G401.6 (cell line): ENCODE results near the gene NHERF1.

ENCODE experiments used
- FAIRE-seq: peaks from 2 replicates; lab custom pipeline; 2012; peaks lifted over from hg19 to GRCh38; lab: Jason Lieb, UNC

Gene NHERF1

GRCh38 chr17:74785096-74785980 is 36.9 kb downstream of the NHERF1 start:
- FAIRE-seq, result no peak

GRCh38 chr17:74785981-74786360 is 37.5 kb downstream of the NHERF1 start:
- no peak for FAIRE-seq

DNA sequence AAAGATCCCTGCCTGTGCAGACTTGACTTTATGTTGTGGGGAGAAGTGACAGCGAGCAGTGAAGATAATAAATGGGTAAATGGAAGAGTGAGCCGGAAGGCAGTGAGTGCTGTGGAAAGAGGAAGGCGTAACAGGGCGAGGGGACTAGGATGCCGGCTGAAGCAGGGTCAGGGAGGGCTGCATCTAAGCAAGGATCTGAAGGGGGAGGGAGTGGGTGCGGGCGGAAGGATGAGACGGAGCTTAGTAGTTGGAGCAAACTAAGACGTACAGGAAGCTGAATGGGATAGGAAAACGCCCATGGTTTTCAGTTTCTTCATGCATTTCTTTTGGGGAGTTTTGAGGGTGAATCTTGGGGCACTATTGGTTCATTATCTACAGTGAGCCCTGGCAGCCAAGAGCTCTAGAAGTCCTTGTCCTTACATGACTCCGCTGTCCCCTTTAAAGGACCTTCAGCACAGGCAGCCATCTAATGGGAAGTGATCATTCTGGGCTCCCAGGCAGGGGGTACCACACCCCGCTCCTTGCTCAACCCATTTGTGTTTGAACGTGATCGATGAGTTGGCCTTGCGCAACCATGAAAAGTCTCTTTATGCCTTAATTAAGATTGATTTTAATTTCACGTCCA is 38.1 kb downstream of the NHERF1 start:
- FAIRE-seq, result no peak

DNA sequence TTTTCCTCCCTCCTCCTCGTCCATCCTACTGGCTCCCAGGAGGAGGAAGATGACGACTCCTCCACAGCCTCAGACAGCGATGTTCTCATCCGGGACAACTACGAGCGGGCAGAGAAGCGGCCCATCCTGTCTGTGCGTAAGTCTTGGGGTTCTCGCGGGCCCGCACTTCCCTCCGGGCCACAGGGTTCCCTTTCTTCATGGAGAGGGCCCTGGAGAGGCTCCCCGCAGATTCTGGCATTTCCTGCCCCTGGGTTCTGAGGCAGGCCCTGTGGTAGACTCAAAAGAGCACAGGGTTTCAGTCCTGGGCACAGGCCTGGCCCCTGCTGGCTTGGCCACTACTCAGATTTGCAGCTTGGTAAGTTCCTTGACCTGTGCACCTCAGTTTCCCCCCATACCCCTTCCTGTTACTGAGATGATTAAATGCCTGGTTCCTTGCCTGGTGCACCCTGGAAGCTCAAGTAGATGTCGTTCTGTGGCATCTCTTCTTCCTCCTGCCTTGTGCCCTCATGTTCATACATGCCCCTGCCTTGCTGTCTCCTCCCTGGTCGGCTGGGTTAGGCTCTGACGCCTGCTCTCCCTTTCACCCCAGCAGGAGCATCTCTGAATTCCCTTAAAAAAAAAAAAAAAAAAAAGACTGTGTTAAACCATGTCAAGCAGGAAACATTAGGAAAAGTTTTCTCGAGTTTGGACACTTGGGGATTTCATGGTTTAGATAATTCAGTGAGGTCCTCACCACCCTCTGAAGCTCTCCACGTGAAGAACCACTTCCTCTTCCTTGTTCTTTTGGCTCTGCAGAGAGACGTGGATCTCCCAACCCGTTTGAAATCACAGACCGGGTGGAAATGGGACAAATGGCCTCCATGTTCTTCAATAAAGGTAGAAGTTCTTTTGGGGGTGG is 42.0 kb downstream of the NHERF1 start:
- no peak for FAIRE-seq

GRCh38 chr17:74792586-74793105 is 44.2 kb downstream of the NHERF1 start:
- no peak for FAIRE-seq

DNA sequence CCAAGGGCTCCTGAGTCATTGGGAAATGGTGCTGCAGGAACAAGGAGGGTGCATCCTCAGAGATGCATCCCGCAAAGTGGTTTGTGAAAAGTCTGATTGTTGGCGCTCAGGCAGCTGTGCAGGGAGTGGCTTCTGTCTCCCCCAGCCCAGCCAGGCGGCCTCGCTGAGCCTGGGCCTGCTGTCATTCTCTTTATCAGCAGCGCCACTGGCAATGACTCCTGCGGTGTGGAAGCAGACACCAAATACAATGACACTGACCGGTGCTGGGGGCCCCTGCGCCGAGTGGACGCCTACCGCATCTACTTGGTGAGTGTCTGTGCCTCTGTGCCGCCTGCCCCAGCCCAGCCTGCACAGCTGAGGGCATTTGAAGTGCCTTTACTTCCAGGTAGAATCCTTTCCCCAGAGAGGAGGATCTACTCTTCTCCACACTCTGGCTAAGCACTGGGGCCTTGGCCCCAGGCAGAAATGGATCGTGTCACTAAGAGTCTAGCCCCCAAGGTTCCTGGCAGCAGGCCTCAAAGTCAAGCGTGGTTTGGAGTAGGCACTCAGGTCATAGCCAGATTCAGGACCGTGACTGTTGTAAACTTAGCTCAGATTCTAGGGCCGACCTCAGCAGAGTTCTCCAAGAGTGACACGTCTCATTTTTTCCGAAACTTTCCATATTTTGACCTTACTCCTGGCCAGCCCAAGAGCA is 47.0 kb downstream of the NHERF1 start:
- FAIRE-seq, result no peak

- no peak for FAIRE-seq
Measured at GRCh38 chr17:74796211-74796610, 47.8 kb downstream of the NHERF1 start.

DNA sequence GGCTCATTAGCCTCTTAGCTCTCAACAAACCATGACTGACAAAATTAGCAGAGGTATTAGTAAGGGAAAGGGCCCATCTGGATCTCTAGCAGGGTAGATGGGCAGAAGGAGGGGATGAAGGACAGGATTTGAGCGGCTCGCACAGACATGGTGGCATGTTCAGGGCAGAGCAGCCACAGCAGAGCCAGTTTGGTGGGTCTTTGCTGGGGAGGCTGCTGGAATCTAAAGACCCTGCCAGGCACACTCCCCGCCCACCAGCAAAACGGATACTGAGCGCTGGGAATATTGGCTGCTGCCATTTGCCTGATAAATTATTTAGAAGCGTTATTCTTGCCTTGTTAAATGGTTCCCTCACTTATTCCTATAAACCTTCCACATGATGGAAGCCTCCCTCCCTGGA is 48.4 kb downstream of the NHERF1 start:
- FAIRE-seq, result no peak

GRCh38 chr17:74797824-74798223 is 49.4 kb downstream of the NHERF1 start:
- FAIRE-seq, result no peak

GRCh38 chr17:74798239-74798707 is 49.8 kb downstream of the NHERF1 start:
- no peak for FAIRE-seq

GRCh38 chr17:74799097-74799496 is 50.7 kb downstream of the NHERF1 start:
- no peak for FAIRE-seq

DNA sequence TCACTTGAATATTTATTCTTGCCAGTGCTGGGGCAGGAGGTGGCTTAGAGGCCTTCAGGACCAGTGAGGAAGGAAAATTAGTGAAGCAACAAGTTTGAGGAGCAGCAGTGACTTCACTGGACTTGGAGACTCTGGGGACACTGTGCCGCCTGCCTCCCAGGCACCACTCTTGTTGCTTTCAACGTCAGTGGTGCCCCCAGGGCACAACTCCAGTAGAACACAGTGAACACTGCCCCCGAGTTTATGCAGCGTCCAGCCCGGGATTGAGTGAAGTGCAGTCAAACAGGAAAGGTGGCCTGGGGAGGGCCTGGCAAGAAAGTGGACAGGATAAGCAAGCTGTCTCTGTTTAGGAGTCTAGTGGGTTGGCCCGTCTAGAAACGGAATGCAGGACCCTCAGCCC is 52.1 kb downstream of the NHERF1 start:
- no peak for FAIRE-seq

GRCh38 chr17:74801896-74802295 is 53.5 kb downstream of the NHERF1 start:
- no peak for FAIRE-seq

DNA sequence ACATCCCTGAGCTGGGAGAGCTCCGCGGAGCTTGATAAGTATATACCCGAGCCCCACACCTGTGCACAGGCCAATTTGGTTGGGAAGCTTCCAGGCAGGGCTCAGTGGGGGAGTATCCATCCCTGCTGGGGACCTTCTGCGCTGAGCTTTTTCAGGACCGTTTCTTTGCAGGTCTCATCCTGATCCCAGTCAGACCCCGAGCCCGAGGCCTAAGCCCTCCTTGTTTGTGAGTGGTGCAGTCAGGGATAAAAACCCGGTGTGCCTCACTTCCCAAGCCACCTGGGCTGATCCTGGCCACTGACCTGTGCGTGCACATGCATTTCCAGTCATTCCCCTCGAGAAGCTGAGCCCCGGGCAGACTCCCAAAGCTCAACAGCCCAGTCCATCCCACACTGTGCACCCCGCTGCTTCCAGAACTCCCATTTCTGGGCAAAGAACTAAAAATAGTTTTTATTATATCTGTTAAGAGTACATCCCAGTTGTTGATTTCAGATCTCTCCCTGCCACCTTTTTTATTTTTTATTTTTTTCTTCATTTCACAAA is 55.0 kb downstream of the NHERF1 start:
- no peak for FAIRE-seq

DNA sequence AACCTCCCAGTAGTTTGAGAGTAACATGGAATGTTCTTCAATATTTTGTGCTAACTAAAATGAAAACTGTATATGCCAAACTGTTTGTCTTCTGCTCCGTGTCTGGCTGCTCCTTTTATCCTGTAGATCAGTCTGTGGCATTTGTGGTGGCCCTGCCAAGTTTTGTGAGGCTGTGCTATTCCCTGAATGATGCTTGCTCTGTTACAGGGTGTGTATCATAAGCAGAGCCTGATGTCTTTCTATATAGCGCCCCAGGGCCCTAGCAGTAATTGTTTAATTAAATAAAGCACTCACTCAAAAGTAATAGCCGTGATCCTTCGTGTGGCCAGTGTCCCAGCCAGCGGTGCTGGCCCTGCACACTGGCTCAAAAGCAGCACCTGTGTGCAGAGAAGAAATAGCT is 55.5 kb downstream of the NHERF1 start:
- no peak for FAIRE-seq

GRCh38 chr17:74804683-74805082 is 56.3 kb downstream of the NHERF1 start:
- no peak for FAIRE-seq

GRCh38 chr17:74805591-74805991 is 57.2 kb downstream of the NHERF1 start:
- FAIRE-seq, result no peak

GRCh38 chr17:74806334-74806733 is 57.9 kb downstream of the NHERF1 start:
- no peak for FAIRE-seq

DNA sequence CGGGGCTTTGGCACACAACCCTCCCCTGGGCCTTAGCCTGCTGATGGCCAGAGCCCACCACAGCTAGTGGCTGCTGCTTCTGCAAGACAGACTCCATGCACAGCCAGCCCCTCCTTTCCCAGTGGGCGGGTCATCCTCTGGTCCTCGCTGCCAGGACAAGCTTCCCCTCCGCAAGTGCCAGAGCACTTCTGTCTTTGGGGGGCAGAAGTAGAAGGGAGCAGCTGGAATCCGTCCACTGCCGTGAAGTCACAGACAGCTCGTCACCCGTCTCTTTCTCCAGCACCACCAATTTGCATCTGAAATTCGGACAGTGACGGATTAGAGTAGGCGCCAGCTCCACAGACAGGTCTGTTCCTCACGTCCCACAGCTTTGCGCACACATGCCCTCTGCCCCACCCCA is 59.0 kb downstream of the NHERF1 start:
- FAIRE-seq, result no peak

GRCh38 chr17:74807925-74808324 is 59.5 kb downstream of the NHERF1 start:
- no peak for FAIRE-seq

DNA sequence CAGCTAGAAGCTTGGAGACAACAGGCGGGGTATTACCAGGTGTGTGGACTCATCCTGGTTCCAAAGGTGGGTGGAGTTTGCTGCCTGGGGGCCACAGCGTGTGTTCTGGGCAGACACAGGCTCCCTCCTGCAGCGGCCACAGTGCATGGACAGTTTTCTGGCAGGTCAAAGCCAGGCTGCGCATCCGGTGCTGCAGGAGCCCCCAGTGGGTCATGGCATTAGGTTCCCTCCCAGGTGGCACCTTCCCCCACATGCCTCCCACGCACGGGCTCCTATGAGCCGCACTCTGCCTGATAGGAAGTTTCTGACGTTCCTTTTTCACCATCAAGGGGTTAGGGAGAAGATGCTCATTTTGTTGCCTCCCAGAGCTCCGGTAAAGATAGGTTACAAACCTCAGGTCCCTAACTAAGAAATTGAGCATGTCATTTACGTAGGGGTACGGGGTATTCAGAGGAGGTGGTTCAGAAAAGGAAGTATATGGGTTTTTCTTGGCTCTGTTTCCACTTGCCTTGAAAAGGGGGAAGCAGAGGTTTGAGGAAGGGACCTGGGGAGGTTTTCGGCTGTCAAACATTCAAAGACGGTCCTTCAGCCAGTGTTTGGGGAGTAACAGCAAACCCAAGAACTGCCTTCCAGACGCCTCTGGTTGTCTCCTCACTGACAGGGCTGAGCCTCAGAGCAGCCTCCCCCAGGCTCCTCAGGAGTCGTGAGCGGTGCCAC is 60.4 kb downstream of the NHERF1 start:
- FAIRE-seq, result no peak
